GM23338 (cell line): ENCODE measurements around the gene TFIP11. TPM values are rescaled to one million over a fixed set of nuclear protein-coding genes. Genes with fewer than 3 reads are reported as not detected.

Experiments
- ATAC-seq: fragments of 200-7000 bp; cut with Tn5 transposase; 3 replicates; pipeline ENCODE4 v1.9.1; 2020
- DNase-seq: peaks from one replicate; pipeline ENCODE4 v3.0.0-alpha.2; 2015; ENCODE audit warnings: low spot score
- H2AFZ ChIP-seq: fragments of 200-600 bp; sonication (generic); 2 replicates; pipeline ENCODE4 v1.8.0; 2016; ENCODE audit warnings: antibody characterized with exemption, mild to moderate bottlenecking, moderate library complexity
- H3F3A ChIP-seq: fragments of 200-600 bp; sonication (generic); replicated peaks from 2 replicates; pipeline ENCODE4 v1.8.0; 2017; ENCODE audit warnings: antibody characterized with exemption, mixed run types, low read depth
- H3K27ac ChIP-seq: fragments of 200-600 bp; sonication (generic); 2 replicates; pipeline ENCODE4 v1.6.1; 2016; ENCODE audit warnings: low read depth
- H3K27me3 ChIP-seq: fragments of 200-600 bp; sonication (generic); 2 replicates; pipeline ENCODE4 v1.8.0; 2016; ENCODE audit warnings: mild to moderate bottlenecking, mixed run types, moderate library complexity; ENCODE audit not compliant: insufficient read depth
- H3K36me3 ChIP-seq: fragments of 200-600 bp; sonication (generic); 2 replicates; pipeline ENCODE4 v1.8.0; 2016; ENCODE audit warnings: mild to moderate bottlenecking; ENCODE audit not compliant: insufficient read depth
- H3K4me1 ChIP-seq: fragments of 200-600 bp; sonication (generic); 2 replicates; pipeline ENCODE4 v1.8.0; 2016; ENCODE audit warnings: mild to moderate bottlenecking, moderate library complexity; ENCODE audit not compliant: insufficient read depth
- H3K4me2 ChIP-seq: fragments of 200-600 bp; sonication (generic); 2 replicates; pipeline ENCODE4 v1.7.1; 2017; ENCODE audit warnings: mixed run types
- H3K4me3 ChIP-seq: fragments of 200-600 bp; sonication (generic); 2 replicates; pipeline ENCODE4 v1.6.1; 2016; ENCODE audit warnings: mixed run types
- H3K79me2 ChIP-seq: fragments of 200-600 bp; sonication (generic); replicated peaks from 2 replicates; pipeline ENCODE4 v1.8.0; 2017; ENCODE audit warnings: mild to moderate bottlenecking; ENCODE audit not compliant: insufficient read depth
- H3K9me2 ChIP-seq: fragments of 200-600 bp; sonication (generic); 2 replicates; pipeline ENCODE4 v1.8.0; 2017; ENCODE audit not compliant: insufficient read depth
- H4K20me1 ChIP-seq: fragments of 200-600 bp; sonication (generic); replicated peaks from 2 replicates; pipeline ENCODE4 v1.8.0; 2017; ENCODE audit warnings: mild to moderate bottlenecking; ENCODE audit not compliant: insufficient read depth
- H3K27ac Mint-ChIP-seq: 2 replicates; pipeline ENCODE4 v1.8.0; 2020; ENCODE audit warnings: inconsistent platforms, mild to moderate bottlenecking, moderate library complexity, mixed read lengths
- H3K27me3 Mint-ChIP-seq: 3 replicates; pipeline ENCODE4 v1.8.0; 2022; ENCODE audit warnings: low read depth, mild to moderate bottlenecking, moderate library complexity, mixed read lengths, inconsistent platforms; ENCODE audit not compliant: insufficient read depth, poor library complexity
- H3K36me3 Mint-ChIP-seq: 3 replicates; pipeline ENCODE4 v1.8.0; 2021; ENCODE audit warnings: low read depth, mild to moderate bottlenecking, inconsistent platforms, moderate library complexity, mixed read lengths
- H3K4me1 Mint-ChIP-seq: 3 replicates; pipeline ENCODE4 v1.8.0; 2020; ENCODE audit warnings: mild to moderate bottlenecking, inconsistent platforms, mixed read lengths
- H3K4me3 Mint-ChIP-seq: 3 replicates; pipeline ENCODE4 v1.8.0; 2021; ENCODE audit warnings: moderate library complexity, mild to moderate bottlenecking, inconsistent platforms, mixed read lengths
- H3K9me3 Mint-ChIP-seq: 3 replicates; pipeline ENCODE4 v1.8.0; 2020; ENCODE audit warnings: moderate library complexity, mild to moderate bottlenecking, inconsistent platforms, mixed read lengths
- CREB1 ChIP-seq: fragments of 250-450 bp; sonication (Bioruptor Pico); IDR thresholded peaks from 2 replicates; pipeline ENCODE4 v1.5.0; 2020; ENCODE audit warnings: low read depth, mild to moderate bottlenecking, moderate library complexity
- EZH2 ChIP-seq: fragments of 200-600 bp; sonication (generic); IDR thresholded peaks from one replicate; pipeline ENCODE4 v1.8.0; 2017; ENCODE audit warnings: antibody characterized with exemption, mild to moderate bottlenecking, low read depth; ENCODE audit not compliant: unreplicated experiment
- EZH2phosphoT487 ChIP-seq: fragments of 200-600 bp; sonication (generic); IDR thresholded peaks from one replicate; pipeline ENCODE4 v1.8.1; 2018; ENCODE audit warnings: antibody characterized with exemption; ENCODE audit not compliant: unreplicated experiment
- JUNB ChIP-seq: IDR thresholded peaks from one replicate; pipeline ENCODE4 v1.6.1; 2016; ENCODE audit warnings: antibody characterized with exemption; ENCODE audit not compliant: unreplicated experiment
- NANOG ChIP-seq: IDR thresholded peaks from 2 replicates; pipeline ENCODE4 v1.6.1; 2016; ENCODE audit warnings: antibody characterized with exemption, borderline replicate concordance
- POLR2AphosphoS5 ChIP-seq: IDR thresholded peaks from 2 replicates; pipeline ENCODE4 v1.6.1; 2016; ENCODE audit warnings: antibody characterized with exemption, low read depth
- STAT1 ChIP-seq: IDR thresholded peaks from one replicate; pipeline ENCODE4 v1.6.1; 2016; ENCODE audit warnings: antibody characterized with exemption; ENCODE audit not compliant: unreplicated experiment
- ZNF114 ChIP-seq: fragments of 250-450 bp; sonication (Bioruptor Pico); IDR thresholded peaks from 2 replicates; pipeline ENCODE4 v1.5.0; 2020; ENCODE audit warnings: mild to moderate bottlenecking, moderate library complexity
- ZNF331 ChIP-seq: fragments of 250-450 bp; sonication (Bioruptor Pico); IDR thresholded peaks from 2 replicates; pipeline ENCODE4 v1.5.0; 2020; ENCODE audit warnings: low read depth, mild to moderate bottlenecking, moderate library complexity
- polyA plus RNA-seq: library from polyadenylated mRNA; unstranded; fragments of >200 nt; fragmentation: Nextera tagmentation; extraction: Ambion mirVana; gene quantifications from 2 replicates; pipeline ENCODE4 v1.2.1, GENCODE V29; 2016
- total RNA-seq: library from RNA; depleted of rRNA; stranded (reverse); fragments of >200 nt; shearing (Covaris generic); gene quantifications from 2 replicates; pipeline ENCODE4 v1.2.3, GENCODE V29; 2014
- TF ChIP-seq, protein P1 (sequence below): IDR thresholded peaks from 2 replicates; pipeline ENCODE4 v1.6.1; 2016; ENCODE audit warnings: antibody characterized with exemption
- TF ChIP-seq, protein P2 (sequence below): fragments of 250-450 bp; sonication (Bioruptor Pico); IDR thresholded peaks from 2 replicates; pipeline ENCODE4 v1.5.0; 2020; ENCODE audit warnings: mild to moderate bottlenecking, moderate library complexity
- TF ChIP-seq, protein P3 (sequence below): IDR thresholded peaks from one replicate; pipeline ENCODE4 v1.6.1; 2018; ENCODE audit warnings: antibody characterized with exemption; ENCODE audit not compliant: unreplicated experiment
- TF ChIP-seq, protein P4 (sequence below), 2 experiments: fragments of 200-600 bp in 1 of 2; sonication (generic) in 1 of 2; conservative IDR thresholded peaks; 2 replicates each; pipeline versions ENCODE4 v1.5.1 to v1.6.1; 2016 to 2017; ENCODE audit warnings: antibody characterized with exemption in 2 of 2, low read depth in 2 of 2, mild to moderate bottlenecking in 2 of 2, moderate library complexity in 1 of 2

The TFIP11 gene
- total and polyA plus RNA-seq, 2 experiments from 2014 or later: 17.1 to 26.2 TPM

DNA sequence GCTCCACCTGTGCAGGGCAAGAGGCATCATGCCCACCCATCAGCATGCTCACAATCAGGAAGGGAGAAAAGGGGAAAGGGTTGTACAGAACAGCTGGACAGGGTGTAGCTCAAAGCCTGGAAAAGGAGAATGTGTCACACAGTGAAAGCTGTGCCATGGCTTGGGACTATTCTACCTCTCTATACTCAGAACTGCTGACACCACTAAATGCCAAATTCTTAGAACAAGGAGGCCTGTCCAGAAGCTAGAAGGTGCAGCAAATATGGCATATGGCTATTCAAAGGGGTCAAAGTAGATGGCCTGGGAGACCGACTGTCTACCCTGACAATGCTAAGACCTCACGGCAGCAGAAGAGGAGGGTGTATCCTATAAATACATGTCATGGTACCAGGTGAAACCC is 41.5 kb downstream of the TFIP11 start:
- Histone ChIP-seq H3K4me3 (no peak overlapping the region), H3K27me3 (no peaks in the 10 kb centered on the region), H3K27ac (no peak overlapping the region), H3F3A (no peaks in the 10 kb centered on the region), H3K79me2 (no peaks in the 10 kb centered on the region), H3K9me2 (no peaks in the 10 kb centered on the region), H3K4me2 (no peak overlapping the region), H3K4me1 (no peaks in the 10 kb centered on the region), H2AFZ (no peak overlapping the region), H3K36me3 (peaks cover 58% of the 10 kb centered on the region), H4K20me1 (peaks cover 12% of the 10 kb centered on the region; the same call in 1 of the 2 replicates)
- Mint-ChIP-seq H3K4me3 (no peak overlapping the region), H3K27ac (no peak overlapping the region), H3K9me3 (no peaks in the 10 kb centered on the region), H3K4me1 (no peaks in the 10 kb centered on the region), H3K36me3 (peaks cover 81% of the 10 kb centered on the region), H3K27me3 (no peaks in the 10 kb centered on the region)
- TF ChIP-seq CREB1 (CRISPR knock-in tag) (no peak), STAT1 (no peak), NANOG (no peak), ZNF331 (CRISPR knock-in tag) (no peak), ZNF114 (CRISPR knock-in tag) (no peak), EZH2 (no peak), JUNB (no peak), EZH2phosphoT487 (no peak), POLR2AphosphoS5 (no peak)
- TF ChIP-seq, protein P1, sequence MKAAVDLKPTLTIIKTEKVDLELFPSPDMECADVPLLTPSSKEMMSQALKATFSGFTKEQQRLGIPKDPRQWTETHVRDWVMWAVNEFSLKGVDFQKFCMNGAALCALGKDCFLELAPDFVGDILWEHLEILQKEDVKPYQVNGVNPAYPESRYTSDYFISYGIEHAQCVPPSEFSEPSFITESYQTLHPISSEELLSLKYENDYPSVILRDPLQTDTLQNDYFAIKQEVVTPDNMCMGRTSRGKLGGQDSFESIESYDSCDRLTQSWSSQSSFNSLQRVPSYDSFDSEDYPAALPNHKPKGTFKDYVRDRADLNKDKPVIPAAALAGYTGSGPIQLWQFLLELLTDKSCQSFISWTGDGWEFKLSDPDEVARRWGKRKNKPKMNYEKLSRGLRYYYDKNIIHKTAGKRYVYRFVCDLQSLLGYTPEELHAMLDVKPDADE: no peak
- TF ChIP-seq, protein P2, sequence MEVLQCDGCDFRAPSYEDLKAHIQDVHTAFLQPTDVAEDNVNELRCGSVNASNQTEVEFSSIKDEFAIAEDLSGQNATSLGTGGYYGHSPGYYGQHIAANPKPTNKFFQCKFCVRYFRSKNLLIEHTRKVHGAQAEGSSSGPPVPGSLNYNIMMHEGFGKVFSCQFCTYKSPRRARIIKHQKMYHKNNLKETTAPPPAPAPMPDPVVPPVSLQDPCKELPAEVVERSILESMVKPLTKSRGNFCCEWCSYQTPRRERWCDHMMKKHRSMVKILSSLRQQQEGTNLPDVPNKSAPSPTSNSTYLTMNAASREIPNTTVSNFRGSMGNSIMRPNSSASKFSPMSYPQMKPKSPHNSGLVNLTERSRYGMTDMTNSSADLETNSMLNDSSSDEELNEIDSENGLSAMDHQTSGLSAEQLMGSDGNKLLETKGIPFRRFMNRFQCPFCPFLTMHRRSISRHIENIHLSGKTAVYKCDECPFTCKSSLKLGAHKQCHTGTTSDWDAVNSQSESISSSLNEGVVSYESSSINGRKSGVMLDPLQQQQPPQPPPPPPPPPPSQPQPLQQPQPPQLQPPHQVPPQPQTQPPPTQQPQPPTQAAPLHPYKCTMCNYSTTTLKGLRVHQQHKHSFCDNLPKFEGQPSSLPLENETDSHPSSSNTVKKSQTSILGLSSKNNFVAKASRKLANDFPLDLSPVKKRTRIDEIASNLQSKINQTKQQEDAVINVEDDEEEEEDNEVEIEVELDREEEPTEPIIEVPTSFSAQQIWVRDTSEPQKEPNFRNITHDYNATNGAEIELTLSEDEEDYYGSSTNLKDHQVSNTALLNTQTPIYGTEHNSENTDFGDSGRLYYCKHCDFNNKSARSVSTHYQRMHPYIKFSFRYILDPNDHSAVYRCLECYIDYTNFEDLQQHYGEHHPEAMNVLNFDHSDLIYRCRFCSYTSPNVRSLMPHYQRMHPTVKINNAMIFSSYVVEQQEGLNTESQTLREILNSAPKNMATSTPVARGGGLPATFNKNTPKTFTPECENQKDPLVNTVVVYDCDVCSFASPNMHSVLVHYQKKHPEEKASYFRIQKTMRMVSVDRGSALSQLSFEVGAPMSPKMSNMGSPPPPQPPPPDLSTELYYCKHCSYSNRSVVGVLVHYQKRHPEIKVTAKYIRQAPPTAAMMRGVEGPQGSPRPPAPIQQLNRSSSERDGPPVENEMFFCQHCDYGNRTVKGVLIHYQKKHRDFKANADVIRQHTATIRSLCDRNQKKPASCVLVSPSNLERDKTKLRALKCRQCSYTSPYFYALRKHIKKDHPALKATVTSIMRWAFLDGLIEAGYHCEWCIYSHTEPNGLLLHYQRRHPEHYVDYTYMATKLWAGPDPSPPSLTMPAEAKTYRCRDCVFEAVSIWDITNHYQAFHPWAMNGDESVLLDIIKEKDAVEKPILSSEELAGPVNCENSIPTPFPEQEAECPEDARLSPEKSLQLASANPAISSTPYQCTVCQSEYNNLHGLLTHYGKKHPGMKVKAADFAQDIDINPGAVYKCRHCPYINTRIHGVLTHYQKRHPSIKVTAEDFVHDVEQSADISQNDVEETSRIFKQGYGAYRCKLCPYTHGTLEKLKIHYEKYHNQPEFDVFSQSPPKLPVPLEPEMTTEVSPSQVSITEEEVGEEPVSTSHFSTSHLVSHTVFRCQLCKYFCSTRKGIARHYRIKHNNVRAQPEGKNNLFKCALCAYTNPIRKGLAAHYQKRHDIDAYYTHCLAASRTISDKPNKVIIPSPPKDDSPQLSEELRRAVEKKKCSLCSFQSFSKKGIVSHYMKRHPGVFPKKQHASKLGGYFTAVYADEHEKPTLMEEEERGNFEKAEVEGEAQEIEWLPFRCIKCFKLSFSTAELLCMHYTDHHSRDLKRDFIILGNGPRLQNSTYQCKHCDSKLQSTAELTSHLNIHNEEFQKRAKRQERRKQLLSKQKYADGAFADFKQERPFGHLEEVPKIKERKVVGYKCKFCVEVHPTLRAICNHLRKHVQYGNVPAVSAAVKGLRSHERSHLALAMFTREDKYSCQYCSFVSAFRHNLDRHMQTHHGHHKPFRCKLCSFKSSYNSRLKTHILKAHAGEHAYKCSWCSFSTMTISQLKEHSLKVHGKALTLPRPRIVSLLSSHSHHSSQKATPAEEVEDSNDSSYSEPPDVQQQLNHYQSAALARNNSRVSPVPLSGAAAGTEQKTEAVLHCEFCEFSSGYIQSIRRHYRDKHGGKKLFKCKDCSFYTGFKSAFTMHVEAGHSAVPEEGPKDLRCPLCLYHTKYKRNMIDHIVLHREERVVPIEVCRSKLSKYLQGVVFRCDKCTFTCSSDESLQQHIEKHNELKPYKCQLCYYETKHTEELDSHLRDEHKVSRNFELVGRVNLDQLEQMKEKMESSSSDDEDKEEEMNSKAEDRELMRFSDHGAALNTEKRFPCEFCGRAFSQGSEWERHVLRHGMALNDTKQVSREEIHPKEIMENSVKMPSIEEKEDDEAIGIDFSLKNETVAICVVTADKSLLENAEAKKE (CRISPR knock-in tag): no peak
- TF ChIP-seq, protein P3, sequence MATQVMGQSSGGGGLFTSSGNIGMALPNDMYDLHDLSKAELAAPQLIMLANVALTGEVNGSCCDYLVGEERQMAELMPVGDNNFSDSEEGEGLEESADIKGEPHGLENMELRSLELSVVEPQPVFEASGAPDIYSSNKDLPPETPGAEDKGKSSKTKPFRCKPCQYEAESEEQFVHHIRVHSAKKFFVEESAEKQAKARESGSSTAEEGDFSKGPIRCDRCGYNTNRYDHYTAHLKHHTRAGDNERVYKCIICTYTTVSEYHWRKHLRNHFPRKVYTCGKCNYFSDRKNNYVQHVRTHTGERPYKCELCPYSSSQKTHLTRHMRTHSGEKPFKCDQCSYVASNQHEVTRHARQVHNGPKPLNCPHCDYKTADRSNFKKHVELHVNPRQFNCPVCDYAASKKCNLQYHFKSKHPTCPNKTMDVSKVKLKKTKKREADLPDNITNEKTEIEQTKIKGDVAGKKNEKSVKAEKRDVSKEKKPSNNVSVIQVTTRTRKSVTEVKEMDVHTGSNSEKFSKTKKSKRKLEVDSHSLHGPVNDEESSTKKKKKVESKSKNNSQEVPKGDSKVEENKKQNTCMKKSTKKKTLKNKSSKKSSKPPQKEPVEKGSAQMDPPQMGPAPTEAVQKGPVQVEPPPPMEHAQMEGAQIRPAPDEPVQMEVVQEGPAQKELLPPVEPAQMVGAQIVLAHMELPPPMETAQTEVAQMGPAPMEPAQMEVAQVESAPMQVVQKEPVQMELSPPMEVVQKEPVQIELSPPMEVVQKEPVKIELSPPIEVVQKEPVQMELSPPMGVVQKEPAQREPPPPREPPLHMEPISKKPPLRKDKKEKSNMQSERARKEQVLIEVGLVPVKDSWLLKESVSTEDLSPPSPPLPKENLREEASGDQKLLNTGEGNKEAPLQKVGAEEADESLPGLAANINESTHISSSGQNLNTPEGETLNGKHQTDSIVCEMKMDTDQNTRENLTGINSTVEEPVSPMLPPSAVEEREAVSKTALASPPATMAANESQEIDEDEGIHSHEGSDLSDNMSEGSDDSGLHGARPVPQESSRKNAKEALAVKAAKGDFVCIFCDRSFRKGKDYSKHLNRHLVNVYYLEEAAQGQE: no peak
- TF ChIP-seq, protein P4, sequence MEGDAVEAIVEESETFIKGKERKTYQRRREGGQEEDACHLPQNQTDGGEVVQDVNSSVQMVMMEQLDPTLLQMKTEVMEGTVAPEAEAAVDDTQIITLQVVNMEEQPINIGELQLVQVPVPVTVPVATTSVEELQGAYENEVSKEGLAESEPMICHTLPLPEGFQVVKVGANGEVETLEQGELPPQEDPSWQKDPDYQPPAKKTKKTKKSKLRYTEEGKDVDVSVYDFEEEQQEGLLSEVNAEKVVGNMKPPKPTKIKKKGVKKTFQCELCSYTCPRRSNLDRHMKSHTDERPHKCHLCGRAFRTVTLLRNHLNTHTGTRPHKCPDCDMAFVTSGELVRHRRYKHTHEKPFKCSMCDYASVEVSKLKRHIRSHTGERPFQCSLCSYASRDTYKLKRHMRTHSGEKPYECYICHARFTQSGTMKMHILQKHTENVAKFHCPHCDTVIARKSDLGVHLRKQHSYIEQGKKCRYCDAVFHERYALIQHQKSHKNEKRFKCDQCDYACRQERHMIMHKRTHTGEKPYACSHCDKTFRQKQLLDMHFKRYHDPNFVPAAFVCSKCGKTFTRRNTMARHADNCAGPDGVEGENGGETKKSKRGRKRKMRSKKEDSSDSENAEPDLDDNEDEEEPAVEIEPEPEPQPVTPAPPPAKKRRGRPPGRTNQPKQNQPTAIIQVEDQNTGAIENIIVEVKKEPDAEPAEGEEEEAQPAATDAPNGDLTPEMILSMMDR (conservative IDR thresholded peaks at IDR 0.05; ENCODE audit: low read depth in 2 of 2): no peak
- DNase-seq (no peak), ATAC-seq (no peak)
